Stimulated activated CD8-positive, alpha-beta memory T cell treated with anti-CD3 and anti-CD28 coated beads, Interleukin-12 subunit alpha, Interleukin-12 subunit beta, amount 100 ng/mL, for 1 hour (primary cell): ENCODE results near the gene RNF126.
"Not testable (repeated sequence)": the region's sequence is repeated elsewhere in the genome, so short reads cannot be mapped to it uniquely, and the experiment has no call there.

Source experiments
- DNase-seq: peaks from one replicate; pipeline ENCODE4 v3.0.0-alpha.2; 2020; ENCODE audit warnings: low read depth

Gene RNF126

GRCh38 chr19:646779-647565 is 16.0 kb downstream of the RNF126 start:
- DNase-seq = no peak

GRCh38 chr19:645912-646778 is 16.9 kb downstream of the RNF126 start:
- DNase-seq = no peak

- DNase-seq = no peak
Measured at GRCh38 chr19:644789-645188, 18.2 kb downstream of the RNF126 start.

GRCh38 chr19:644363-644762 is 18.7 kb downstream of the RNF126 start:
- DNase-seq = no peak

- no peak for DNase-seq
Measured at GRCh38 chr19:643736-644135, 19.3 kb downstream of the RNF126 start.

GRCh38 chr19:642767-643727 is 20.0 kb downstream of the RNF126 start:
- no peak for DNase-seq

- no peak for DNase-seq
Measured at GRCh38 chr19:641702-642101, 21.3 kb downstream of the RNF126 start.

- DNase-seq = no peak
Measured at GRCh38 chr19:640606-641189, 22.3 kb downstream of the RNF126 start.

GRCh38 chr19:640161-640558 is 22.9 kb downstream of the RNF126 start:
- no peak for DNase-seq

GRCh38 chr19:639253-640160 is 23.5 kb downstream of the RNF126 start, which contains the start of gene FGF22:
FGF22 (plus strand) TSS chr19:639879; CDS start chr19:639926, 47 bp downstream.
- peak; percentile 94 for DNase-seq

- no peak for DNase-seq
Measured at GRCh38 chr19:638906-639252, 24.1 kb downstream of the RNF126 start.

GRCh38 chr19:634975-635652 is 27.9 kb downstream of the RNF126 start:
- DNase-seq = no peak

- no peak for DNase-seq
Measured at GRCh38 chr19:633786-634639, 29.0 kb downstream of the RNF126 start.

- DNase-seq = peak; percentile 94
Measured at GRCh38 chr19:633068-633785, 29.8 kb downstream of the RNF126 start, which contains the start of gene POLRMT. POLRMT (minus strand) TSS chr19:633537; CDS start chr19:633512, 25 bp downstream.

- DNase-seq = no peak
Measured at GRCh38 chr19:632579-633067, 30.4 kb downstream of the RNF126 start.

- DNase-seq = no peak
Measured at GRCh38 chr19:629961-630714, 32.9 kb downstream of the RNF126 start.

- DNase-seq = not testable (repeated sequence)
Measured at GRCh38 chr19:629515-629914, 33.5 kb downstream of the RNF126 start.
